Gastroesophageal sphincter (tissue), 3 donors: ENCODE measurements around the gene PIAS4.

Experiments used
- POLR2AphosphoS5 ChIP-seq: sonication (generic); formaldehyde crosslinking; IDR thresholded peaks from one replicate; pipeline ENCODE4 v1.6.1; 2017; ENCODE audit warnings: antibody characterized with exemption
- TF ChIP-seq, protein P1 (sequence below), 4 experiments: fragments of 200-600 bp in 2 of 4; fragments of 450-650 bp in 2 of 4; sonication (generic) in 1 of 4; IDR thresholded peaks; one replicate each; pipeline ENCODE4 v1.5.1; 2017 to 2019; ENCODE audit warnings: antibody characterized with exemption in 4 of 4, mild to moderate bottlenecking in 2 of 4, moderate library complexity in 2 of 4

DNA sequence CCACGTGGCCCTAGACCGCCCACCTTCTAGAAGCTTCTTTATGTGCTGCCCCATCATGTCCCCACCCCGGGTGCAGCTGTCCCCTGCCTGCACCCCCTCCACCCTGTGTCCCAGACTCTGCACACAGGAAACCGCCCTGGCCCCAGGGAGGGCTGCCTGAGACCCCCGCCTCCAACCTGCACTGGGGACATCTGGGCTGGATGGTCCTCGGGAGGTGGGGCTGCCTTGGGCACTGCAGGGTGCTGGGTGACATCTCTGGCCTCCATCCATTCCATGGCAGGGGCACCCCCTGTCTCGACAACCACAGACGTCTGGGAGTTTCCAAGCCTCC, 77.0 kb downstream of the PIAS4 start:
- no peak for TF ChIP-seq POLR2AphosphoS5
- TF ChIP-seq, protein P1, sequence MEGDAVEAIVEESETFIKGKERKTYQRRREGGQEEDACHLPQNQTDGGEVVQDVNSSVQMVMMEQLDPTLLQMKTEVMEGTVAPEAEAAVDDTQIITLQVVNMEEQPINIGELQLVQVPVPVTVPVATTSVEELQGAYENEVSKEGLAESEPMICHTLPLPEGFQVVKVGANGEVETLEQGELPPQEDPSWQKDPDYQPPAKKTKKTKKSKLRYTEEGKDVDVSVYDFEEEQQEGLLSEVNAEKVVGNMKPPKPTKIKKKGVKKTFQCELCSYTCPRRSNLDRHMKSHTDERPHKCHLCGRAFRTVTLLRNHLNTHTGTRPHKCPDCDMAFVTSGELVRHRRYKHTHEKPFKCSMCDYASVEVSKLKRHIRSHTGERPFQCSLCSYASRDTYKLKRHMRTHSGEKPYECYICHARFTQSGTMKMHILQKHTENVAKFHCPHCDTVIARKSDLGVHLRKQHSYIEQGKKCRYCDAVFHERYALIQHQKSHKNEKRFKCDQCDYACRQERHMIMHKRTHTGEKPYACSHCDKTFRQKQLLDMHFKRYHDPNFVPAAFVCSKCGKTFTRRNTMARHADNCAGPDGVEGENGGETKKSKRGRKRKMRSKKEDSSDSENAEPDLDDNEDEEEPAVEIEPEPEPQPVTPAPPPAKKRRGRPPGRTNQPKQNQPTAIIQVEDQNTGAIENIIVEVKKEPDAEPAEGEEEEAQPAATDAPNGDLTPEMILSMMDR (IDR thresholded peaks at IDR 0.05), result no peak
